Measurements from ENCODE around the gene SGPP2.

Gene SGPP2

DNA sequence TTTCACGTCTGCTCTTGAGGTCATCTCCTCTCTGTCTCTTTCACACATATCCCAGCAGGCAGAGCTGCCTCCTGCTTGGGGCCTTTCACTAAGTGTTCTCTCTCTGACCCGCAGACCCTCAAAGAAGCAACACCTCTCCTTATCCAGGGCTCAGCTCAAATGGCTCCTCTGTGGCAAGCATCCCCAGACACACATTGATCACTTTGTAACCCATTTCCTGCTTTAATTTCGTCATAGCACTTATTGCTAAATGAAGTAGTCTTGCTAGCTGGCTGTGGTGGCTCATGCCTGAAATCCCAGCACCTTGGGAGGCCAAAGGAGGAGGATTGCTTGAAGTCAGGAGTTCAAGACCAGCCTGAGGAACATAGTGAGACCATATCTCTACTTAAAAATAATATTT, 41.4 kb downstream of the SGPP2 start:
- DNase-seq (ENCODE audit: low read depth in 2 of 3, low spot score in 2 of 3): no peak

- DNase-seq (ENCODE audit: low read depth in 2 of 3, low spot score in 2 of 3): no peak
Observed at GRCh38 chr2:222468346-222468745, 44.0 kb downstream of the SGPP2 start.

GRCh38 chr2:222470802-222471468, 46.6 kb downstream of the SGPP2 start:
- DNase-seq (ENCODE audit: low read depth in 2 of 3, low spot score in 2 of 3): no peak

GRCh38 chr2:222477962-222478608, 53.7 kb downstream of the SGPP2 start:
- no peak for DNase-seq (ENCODE audit: low read depth in 2 of 3, low spot score in 2 of 3)

- DNase-seq (ENCODE audit: low read depth in 2 of 3, low spot score in 2 of 3): no peak
Observed at GRCh38 chr2:222479859-222480258, 55.5 kb downstream of the SGPP2 start.

DNA sequence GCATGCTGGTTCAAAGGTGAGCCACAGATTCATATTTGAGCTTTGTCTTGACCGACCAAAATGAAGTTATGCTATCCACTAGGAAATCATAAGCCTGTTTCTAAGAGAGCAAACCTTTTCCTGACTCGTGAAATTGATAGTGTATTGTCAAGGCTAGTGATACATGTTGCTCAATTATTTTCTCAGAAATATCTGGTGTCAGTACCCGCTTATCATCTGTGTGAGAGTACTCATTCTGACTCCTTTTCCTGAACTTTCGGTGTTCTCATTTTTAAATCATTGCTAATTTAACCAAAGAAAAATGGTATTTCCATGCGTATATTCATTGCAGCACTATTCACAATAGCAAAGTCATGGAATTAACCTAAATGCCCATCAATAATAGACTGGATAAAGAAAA, 56.2 kb downstream of the SGPP2 start:
- DNase-seq (ENCODE audit: low read depth in 2 of 3, low spot score in 2 of 3): no peak

DNA sequence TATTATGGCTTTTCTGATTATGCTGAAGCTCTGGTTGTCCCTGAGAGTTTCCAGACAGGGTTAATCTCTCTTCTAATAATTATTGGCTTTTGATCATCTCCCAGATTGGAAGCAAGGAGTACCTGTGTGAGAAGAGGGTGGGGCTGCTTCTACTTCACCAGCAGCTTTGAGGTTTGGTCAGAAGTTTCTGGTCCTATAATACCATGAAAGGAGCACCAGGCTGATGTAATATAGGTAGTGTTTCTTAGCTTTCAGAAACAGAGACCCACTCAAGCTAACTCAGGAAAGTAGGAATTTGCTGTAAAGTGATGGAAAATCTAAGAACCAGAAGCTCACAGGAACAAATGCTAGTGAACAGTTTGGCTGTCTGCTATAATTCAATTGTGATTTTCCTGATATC, 57.6 kb downstream of the SGPP2 start:
- no peak for DNase-seq (ENCODE audit: low read depth in 2 of 3, low spot score in 2 of 3)

- no peak for DNase-seq (ENCODE audit: low read depth in 2 of 3, low spot score in 2 of 3)
Observed at GRCh38 chr2:222483513-222484039, 59.2 kb downstream of the SGPP2 start.

DNA sequence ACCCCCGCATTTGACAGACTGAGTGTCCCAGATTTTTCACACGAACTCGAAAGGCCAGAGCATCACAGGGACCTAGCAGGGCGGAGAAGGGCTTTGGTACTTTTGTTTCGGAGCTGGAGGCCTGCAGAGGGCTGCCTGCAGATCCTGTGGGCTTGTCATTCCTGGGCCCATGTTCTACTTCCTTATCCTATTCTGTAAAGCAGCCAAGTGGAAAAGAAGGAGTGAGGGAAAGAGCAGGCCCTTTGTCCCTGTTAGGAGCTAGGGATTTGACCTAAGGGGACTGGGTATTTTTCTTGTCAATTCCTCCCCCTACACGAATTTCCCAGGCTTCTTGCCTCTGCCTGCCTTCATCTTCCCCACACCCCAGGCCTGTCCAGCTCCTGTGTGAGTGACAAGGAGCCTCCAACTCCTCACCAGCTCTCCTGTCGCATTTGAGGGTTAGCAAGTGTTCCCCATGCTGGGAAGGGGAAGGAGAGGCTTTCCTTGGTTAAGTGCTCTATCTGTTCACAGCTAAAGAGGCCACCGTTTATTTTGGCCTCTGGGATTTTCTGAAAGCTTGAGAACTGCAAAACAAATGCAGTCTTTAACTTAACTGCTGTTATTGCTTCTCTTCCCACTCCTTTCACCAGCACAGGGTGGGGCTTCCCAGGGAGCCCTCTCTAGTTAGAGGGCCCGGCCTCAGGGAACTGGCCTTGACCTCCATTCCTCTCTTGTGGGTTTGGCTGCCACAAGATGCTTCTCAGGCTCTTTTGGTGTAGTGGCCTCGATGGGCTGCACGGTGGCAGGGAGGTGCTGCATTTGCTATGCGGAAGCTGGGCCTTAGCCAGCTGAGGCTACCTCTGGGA, 61.2 kb downstream of the SGPP2 start:
- no peak for DNase-seq (ENCODE audit: low read depth in 2 of 3, low spot score in 2 of 3)

DNA sequence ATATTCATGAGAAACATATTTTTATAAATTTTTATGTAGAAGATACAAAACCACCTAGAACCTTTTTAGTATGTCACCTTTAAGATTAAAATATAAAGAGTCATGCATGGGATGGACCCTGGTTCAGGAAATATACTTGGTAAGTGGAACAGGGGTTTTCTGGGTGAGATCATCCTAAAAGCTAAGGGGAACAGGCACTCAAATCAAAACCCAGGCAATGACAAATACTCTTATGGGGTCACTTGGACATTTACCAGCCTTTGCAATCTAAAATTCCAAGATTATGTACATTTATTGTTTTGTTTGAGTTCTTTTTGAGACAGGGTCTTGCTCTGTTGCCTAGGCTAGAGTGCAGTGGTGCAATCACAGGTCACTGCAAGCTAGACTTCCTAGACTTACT, 65.8 kb downstream of the SGPP2 start:
- DNase-seq (ENCODE audit: low read depth in 2 of 3, low spot score in 2 of 3): no peak

GRCh38 chr2:222492683-222493082, 68.3 kb downstream of the SGPP2 start:
- no peak for DNase-seq (ENCODE audit: low read depth in 2 of 3, low spot score in 2 of 3)

- no peak for DNase-seq (ENCODE audit: low read depth in 2 of 3, low spot score in 2 of 3)
Observed at GRCh38 chr2:222494104-222494739, 69.9 kb downstream of the SGPP2 start.

DNA sequence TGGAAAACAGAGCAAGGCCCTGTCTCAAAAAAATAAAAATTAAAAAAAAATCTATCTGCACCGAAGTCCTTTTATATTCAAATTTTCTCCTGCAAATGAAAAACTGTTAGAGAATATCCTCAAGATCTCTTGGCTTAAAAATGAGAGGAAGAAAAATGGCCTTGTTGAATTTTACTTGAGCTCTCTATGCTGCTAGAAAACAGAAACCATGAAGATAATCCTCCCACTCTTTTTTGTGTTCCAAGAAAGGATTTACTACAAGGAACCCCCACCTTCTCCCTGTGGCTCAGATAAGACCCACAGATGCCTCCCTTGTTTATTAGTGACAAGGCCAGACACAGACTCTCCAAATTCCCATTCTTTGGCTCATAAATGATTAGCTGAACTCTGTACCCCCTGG, 71.0 kb downstream of the SGPP2 start:
- no peak for DNase-seq (ENCODE audit: low read depth in 2 of 3, low spot score in 2 of 3)

- no peak for DNase-seq (ENCODE audit: low read depth in 2 of 3, low spot score in 2 of 3)
Observed at GRCh38 chr2:222499226-222499625, 74.9 kb downstream of the SGPP2 start.

- no peak for DNase-seq (ENCODE audit: low read depth in 2 of 3, low spot score in 2 of 3)
Observed at GRCh38 chr2:222504191-222504590, 79.8 kb downstream of the SGPP2 start.

GRCh38 chr2:222504719-222505118, 80.4 kb downstream of the SGPP2 start:
- no peak for DNase-seq (ENCODE audit: low read depth in 2 of 3, low spot score in 2 of 3)

- DNase-seq (ENCODE audit: low read depth in 2 of 3, low spot score in 2 of 3): no peak
Observed at GRCh38 chr2:222506230-222506935, 82.0 kb downstream of the SGPP2 start.

DNA sequence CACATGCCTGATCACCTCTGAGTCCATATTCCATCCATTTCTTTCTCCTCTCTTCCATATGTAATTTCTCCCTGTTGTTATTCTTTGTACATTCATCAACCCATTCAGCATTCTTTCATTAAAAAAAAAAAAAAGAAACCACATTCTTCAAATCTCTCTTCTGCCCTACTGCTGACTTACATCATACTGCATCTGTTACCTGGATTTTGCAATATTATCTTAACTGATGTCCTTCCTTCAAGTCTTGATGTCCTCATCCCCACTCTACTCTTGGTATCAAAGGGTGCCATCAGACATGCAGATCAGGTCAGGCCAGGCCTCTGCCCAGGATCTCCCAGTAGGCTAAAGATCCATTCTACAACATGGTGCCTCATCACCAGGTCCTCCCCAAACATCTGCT, 90.6 kb downstream of the SGPP2 start:
- no peak for DNase-seq (ENCODE audit: low read depth in 2 of 3, low spot score in 2 of 3)

DNA sequence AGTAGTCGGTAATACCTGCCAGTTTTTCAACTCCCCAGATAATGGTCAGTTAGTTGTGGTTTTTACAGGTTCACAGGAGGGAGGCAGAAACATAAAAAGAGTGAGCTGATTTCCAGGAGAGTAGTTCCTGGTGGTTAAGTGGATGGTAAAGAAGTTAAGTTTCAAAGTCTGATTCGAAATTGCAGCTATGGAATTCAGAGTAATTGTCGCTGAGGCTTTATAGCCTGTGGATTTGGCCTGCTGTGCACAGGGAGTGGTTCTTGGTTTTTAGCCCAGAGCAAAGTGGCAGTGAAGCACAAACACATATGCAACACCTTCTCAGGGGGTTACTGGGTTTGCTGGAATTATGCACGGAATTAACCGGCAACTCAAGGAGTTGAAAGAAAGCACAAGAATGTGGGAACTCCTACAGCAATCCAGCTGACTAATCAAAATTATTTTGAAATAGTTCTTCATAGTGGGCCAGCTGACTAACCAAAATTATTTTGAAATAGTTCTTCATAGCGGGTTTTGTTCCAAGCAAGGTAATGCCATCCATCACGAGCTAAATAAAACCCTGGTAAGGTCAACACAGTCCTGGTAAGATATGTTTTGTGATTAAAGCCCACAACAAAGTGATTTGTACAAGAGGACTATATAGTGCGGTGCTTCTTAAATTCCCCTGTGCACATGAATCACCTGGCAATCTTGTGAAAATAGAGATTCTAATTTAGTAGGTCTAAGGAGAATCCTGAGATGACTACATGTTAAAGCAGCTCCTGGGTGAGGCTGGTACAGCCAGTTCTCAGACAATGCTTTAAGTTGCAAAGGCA, 94.4 kb downstream of the SGPP2 start:
- no peak for DNase-seq (ENCODE audit: low read depth in 2 of 3, low spot score in 2 of 3)

GRCh38 chr2:222521099-222521498, 96.8 kb downstream of the SGPP2 start:
- DNase-seq (ENCODE audit: low read depth in 2 of 3, low spot score in 2 of 3): no peak
